ENCODE data around the gene TRMT61B. TPM values are rescaled to one million over a fixed set of nuclear protein-coding genes. Genes with fewer than 3 reads are reported as not detected.

Gene TRMT61B
- total RNA-seq, 1 experiment from 2014 or later: 18.3 TPM

DNA sequence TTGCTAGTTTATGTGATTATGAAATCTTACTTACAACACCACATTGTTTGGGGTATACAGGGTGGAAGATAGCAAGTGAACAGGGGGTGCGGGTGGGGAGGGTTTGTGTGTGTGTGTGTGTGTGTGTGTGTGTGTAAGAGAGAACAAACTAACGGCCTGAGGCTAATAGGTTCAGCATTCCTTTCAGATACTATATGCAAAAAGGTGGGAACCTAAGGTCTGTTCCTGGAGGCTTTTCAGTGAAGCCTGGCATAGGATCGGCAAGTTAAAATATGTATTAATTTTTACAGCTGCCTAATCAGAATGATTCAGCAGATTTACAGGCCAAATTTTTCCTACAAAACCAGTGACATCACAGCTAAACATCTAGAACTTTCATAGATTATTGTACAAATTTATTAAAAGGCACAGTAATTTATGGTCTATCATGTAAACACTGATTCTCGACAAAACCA lies 67.1 kb downstream of the TRMT61B start:
- CTCF ChIA-PET: no interaction called here
- Histone ChIP-seq H3K27ac (ENCODE audit: low read depth, low read length, poor library complexity, severe bottlenecking) (peak overlapping the region; percentile 32), H3K9me3 (ENCODE audit: low read depth, low read length, poor library complexity, severe bottlenecking) (no peaks in the 10 kb centered on the region), H3K4me3 (ENCODE audit: low read depth, low read length, poor library complexity, severe bottlenecking) (no peak overlapping the region), H3K36me3 (ENCODE audit: insufficient read depth, low read length, poor library complexity, severe bottlenecking) (peaks cover 35% of the 10 kb centered on the region), H3K27me3 (replicated peaks; ENCODE audit: insufficient read depth, low read depth, low read length, poor library complexity) (no peaks in the 10 kb centered on the region), H3K4me1 (ENCODE audit: insufficient read depth, low read length, poor library complexity, severe bottlenecking) (peaks cover 12% of the 10 kb centered on the region)
- POLR2A ChIA-PET (ENCODE audit: low non-redundant PET): no interaction called here
- no TSS peak for BruUV-seq (replicated peaks)
- no peak for TF ChIP-seq EZH2 (IDR thresholded peaks at IDR 0.05; ENCODE audit: borderline replicate concordance, low read depth, low read length, poor library complexity, severe bottlenecking)
- TF ChIP-seq, protein P1, sequence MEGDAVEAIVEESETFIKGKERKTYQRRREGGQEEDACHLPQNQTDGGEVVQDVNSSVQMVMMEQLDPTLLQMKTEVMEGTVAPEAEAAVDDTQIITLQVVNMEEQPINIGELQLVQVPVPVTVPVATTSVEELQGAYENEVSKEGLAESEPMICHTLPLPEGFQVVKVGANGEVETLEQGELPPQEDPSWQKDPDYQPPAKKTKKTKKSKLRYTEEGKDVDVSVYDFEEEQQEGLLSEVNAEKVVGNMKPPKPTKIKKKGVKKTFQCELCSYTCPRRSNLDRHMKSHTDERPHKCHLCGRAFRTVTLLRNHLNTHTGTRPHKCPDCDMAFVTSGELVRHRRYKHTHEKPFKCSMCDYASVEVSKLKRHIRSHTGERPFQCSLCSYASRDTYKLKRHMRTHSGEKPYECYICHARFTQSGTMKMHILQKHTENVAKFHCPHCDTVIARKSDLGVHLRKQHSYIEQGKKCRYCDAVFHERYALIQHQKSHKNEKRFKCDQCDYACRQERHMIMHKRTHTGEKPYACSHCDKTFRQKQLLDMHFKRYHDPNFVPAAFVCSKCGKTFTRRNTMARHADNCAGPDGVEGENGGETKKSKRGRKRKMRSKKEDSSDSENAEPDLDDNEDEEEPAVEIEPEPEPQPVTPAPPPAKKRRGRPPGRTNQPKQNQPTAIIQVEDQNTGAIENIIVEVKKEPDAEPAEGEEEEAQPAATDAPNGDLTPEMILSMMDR (conservative IDR thresholded peaks at IDR 0.05; ENCODE audit: low read depth, low read length): no peak
- no peak for DNase-seq (ENCODE audit: low spot score)
- intact Hi-C loops (cut with micrococcal nuclease; ENCODE audit: unreplicated experiment): no loop called here

DNA sequence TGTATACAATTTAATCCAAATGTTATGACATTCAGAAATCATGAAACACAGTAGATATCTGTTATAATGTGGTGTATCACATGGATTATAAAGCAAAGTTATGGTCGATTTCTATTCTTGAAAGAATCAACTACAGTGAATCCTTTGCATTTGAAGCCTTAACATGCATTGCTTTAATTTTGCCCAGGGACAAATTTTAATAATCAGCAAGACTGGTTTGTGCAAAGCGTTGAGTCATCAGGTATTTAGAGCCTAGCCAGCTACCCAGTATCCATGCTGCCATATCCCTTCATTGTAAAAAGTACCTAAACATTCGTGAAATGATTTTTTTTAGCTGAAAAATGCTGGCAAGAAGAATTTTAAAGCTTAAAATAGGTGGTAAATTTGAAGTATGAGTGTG lies 68.4 kb downstream of the TRMT61B start:
- no peak for DNase-seq (ENCODE audit: low spot score)
- BruUV-seq (replicated peaks): no TSS peak

More for the DNA sequence above, 68.4 kb downstream of the TRMT61B start:
- Histone ChIP-seq H3K4me1 (ENCODE audit: insufficient read depth, low read length, poor library complexity, severe bottlenecking) (peaks cover 12% of the 10 kb centered on the region), H3K36me3 (ENCODE audit: insufficient read depth, low read length, poor library complexity, severe bottlenecking) (peaks cover 46% of the 10 kb centered on the region), H3K27ac (ENCODE audit: low read depth, low read length, poor library complexity, severe bottlenecking) (no peak overlapping the region), H3K27me3 (replicated peaks; ENCODE audit: insufficient read depth, low read depth, low read length, poor library complexity) (no peaks in the 10 kb centered on the region), H3K9me3 (ENCODE audit: low read depth, low read length, poor library complexity, severe bottlenecking) (peaks cover 4% of the 10 kb centered on the region), H3K4me3 (ENCODE audit: low read depth, low read length, poor library complexity, severe bottlenecking) (no peak overlapping the region)
- POLR2A ChIA-PET (ENCODE audit: low non-redundant PET): no interaction called here
- CTCF ChIA-PET: no interaction called here
- TF ChIP-seq, protein P1 (conservative IDR thresholded peaks at IDR 0.05; ENCODE audit: low read depth, low read length): no peak
- TF ChIP-seq EZH2 (IDR thresholded peaks at IDR 0.05; ENCODE audit: borderline replicate concordance, low read depth, low read length, poor library complexity, severe bottlenecking): no peak
- intact Hi-C loops (cut with micrococcal nuclease; ENCODE audit: unreplicated experiment): no loop called here

Other genes starting within 250 kb of the TRMT61B start
- 167 and 181 TPM in 2 replicates for gene PPP1CB, start 118.5 kb downstream of the TRMT61B start, total RNA-seq (2021)
- 1.0 and 1.2 TPM in 2 replicates for gene SPDYA, start 59.5 kb downstream of the TRMT61B start, total RNA-seq (2021)
- gene WDR43, start 24.4 kb upstream of the TRMT61B start, total RNA-seq (2021): 121 and 145 TPM in 2 replicates
- gene TOGARAM2, start 111.0 kb upstream of the TRMT61B start, total RNA-seq (2021): 0.31 and 0.75 TPM in 2 replicates
- gene PCARE, start 204.2 kb upstream of the TRMT61B start, total RNA-seq (2021): not detected in 2 replicates
- 14.9 and 18.2 TPM in 2 replicates for gene CLIP4, start 245.1 kb upstream of the TRMT61B start, total RNA-seq (2021)